Panc1 (cell line): ENCODE results near the gene SLC7A4. TPM values are rescaled to one million over a fixed set of nuclear protein-coding genes. Genes with fewer than 3 reads are reported as not detected.

Source experiments
- ATAC-seq: fragments of 200-7000 bp; cut with Tn5 transposase; 2 replicates; pipeline ENCODE4 v1.9.1; 2020; ENCODE audit warnings: mild to moderate bottlenecking, moderate library complexity
- BruUV-seq: library from RNA; stranded (reverse); fragments of 400-500 nt; replicated peaks from 2 replicates; lab custom pipeline; 2021; lab: Mats Ljungman, UMichigan
- CTCF ChIA-PET: fragments of 300-600 bp; sonication (Branson Sonifier 250); formaldehyde crosslinking; loops from one replicate; lab custom pipeline; 2022; ENCODE audit warnings: antibody characterized with exemption; lab: Charles Lee
- POLR2A ChIA-PET: fragments of 300-600 bp; sonication (Branson Sonifier 250); formaldehyde crosslinking; loops from one replicate; lab custom pipeline; 2022; ENCODE audit warnings: antibody characterized with exemption; lab: Charles Lee
- DNase-seq: peaks from one replicate; pipeline ENCODE4 v3.0.0-alpha.2; 2010; ENCODE audit warnings: low read depth, low spot score
- H3K27ac ChIP-seq: 2 replicates; pipeline ENCODE4 v1.5.1; 2011; ENCODE audit warnings: mild to moderate bottlenecking, low read length, inconsistent platforms
- H3K27me3 ChIP-seq: fragments of 200-500 bp; sonication (Bioruptor generic); 2 replicates; pipeline ENCODE4 v1.6.0; 2014; ENCODE audit warnings: low read length, inconsistent platforms; ENCODE audit not compliant: control insufficient read depth, insufficient read depth
- H3K36me3 ChIP-seq: fragments of 200-500 bp; sonication (Bioruptor generic); 2 replicates; pipeline ENCODE4 v1.5.1; 2014; ENCODE audit warnings: inconsistent platforms, mild to moderate bottlenecking, low read length, moderate library complexity; ENCODE audit not compliant: control insufficient read depth, insufficient read depth
- H3K4me1 ChIP-seq: 2 replicates; pipeline ENCODE4 v1.5.1; 2011; ENCODE audit warnings: inconsistent platforms, mild to moderate bottlenecking, low read length, moderate library complexity; ENCODE audit not compliant: control insufficient read depth, insufficient read depth
- H3K4me3 ChIP-seq, 2 experiments: 2 replicates each; pipeline ENCODE4 v1.5.1; 2011 to 2012; ENCODE audit warnings: low read depth in 2 of 2, low read length in 2 of 2, mild to moderate bottlenecking in 2 of 2, inconsistent platforms in 1 of 2, moderate library complexity in 1 of 2
- H3K9me3 ChIP-seq: fragments of 200-500 bp; sonication (Bioruptor generic); 2 replicates; pipeline ENCODE4 v1.5.1; 2014; ENCODE audit warnings: low read depth, mild to moderate bottlenecking, inconsistent platforms, low read length, moderate library complexity; ENCODE audit not compliant: control insufficient read depth, insufficient read depth
- CTCF ChIP-seq: fragments of 450-650 bp; IDR thresholded peaks from 2 replicates; pipeline ENCODE4 v1.5.1; 2017; ENCODE audit warnings: mild to moderate bottlenecking
- POLR2AphosphoS5 ChIP-seq: IDR thresholded peaks from 2 replicates; pipeline ENCODE4 v1.6.1; 2012; ENCODE audit warnings: mild to moderate bottlenecking, low read depth, low read length, moderate library complexity
- REST ChIP-seq, 2 experiments: IDR thresholded peaks; 2 replicates each; pipeline ENCODE4 v1.6.1; 2011 to 2012; ENCODE audit warnings: low read depth in 2 of 2, control low read depth in 1 of 2, low read length in 1 of 2, mild to moderate bottlenecking in 1 of 2, moderate library complexity in 1 of 2; ENCODE audit not compliant: insufficient read depth in 1 of 2
- SIN3A ChIP-seq: IDR thresholded peaks from 2 replicates; pipeline ENCODE4 v1.6.1; 2012; ENCODE audit warnings: low read depth, mild to moderate bottlenecking, low read length, moderate library complexity, borderline replicate concordance; ENCODE audit not compliant: insufficient read depth
- TCF7L2 ChIP-seq: IDR thresholded peaks from 2 replicates; pipeline ENCODE4 v1.6.1; 2011; ENCODE audit warnings: mild to moderate bottlenecking, low read depth, low read length, inconsistent platforms
- in situ Hi-C: cut with HindIII; loops from 2 replicates; pipeline ENCODE4 v1.10.0; 2016; ENCODE audit warnings: low sequenced_read_pairs, low pct_unique_long_range_greater_than_20kb
- intact Hi-C: fragments of 100-400 bp; cut with micrococcal nuclease; formaldehyde crosslinking; loops from one replicate; pipeline ENCODE4 v1.10.0; 2022; ENCODE audit not compliant: unreplicated experiment
- total RNA-seq: library from RNA; stranded (reverse); gene quantifications from one replicate; pipeline ENCODE4 v1.2.1, GENCODE V29; 2021; ENCODE audit not compliant: unreplicated experiment

SLC7A4 gene
- total RNA-seq, 1 experiment from 2014 or later = not detected

- peak; percentile 53; the same call in 1 of the 2 replicates for ATAC-seq
- BruUV-seq = no TSS peak
- no peaks in the 10 kb centered on the region; the same call in 1 of the 2 replicates for H3K36me3 ChIP-seq
- ChIA-PET CTCF (no interaction called here), POLR2A (no interaction called here)
- H3K9me3 ChIP-seq = no peaks in the 10 kb centered on the region
- no peak for DNase-seq
- peak overlapping the region; percentile 68 to 80 for H3K4me3 ChIP-seq
- H3K4me1 ChIP-seq = 0 out of 2 replicates have a peak, but pooled peaks cover 3% of the 10 kb centered on the region
- peak overlapping the region; percentile 87 for H3K27ac ChIP-seq
- TF ChIP-seq POLR2AphosphoS5 = no peak
- no peak for TF ChIP-seq REST (IDR thresholded peaks at IDR 0.05; ENCODE audit: insufficient read depth in 1 of 2, low read depth in 2 of 2, low read length in 1 of 2)
- no peak for TF ChIP-seq SIN3A
- no peak for TF ChIP-seq CTCF
- no peak for TF ChIP-seq TCF7L2
- in situ Hi-C loops (no loop called here), intact Hi-C loops (no loop called here)
- H3K27me3 ChIP-seq = no peaks in the 10 kb centered on the region
These were observed 49.8 kb downstream of the SLC7A4 start for GRCh38 chr22:20982563-20982882.

GRCh38 chr22:20981787-20982562 is 50.4 kb downstream of the SLC7A4 start, which contains the start of gene LZTR1:
Gene LZTR1 (plus strand): TSS chr22:20982297. CDS start chr22:20982372, 75 bp downstream.
- ChIA-PET CTCF (interaction anchor here (0.7 kb wide), 1 partner anchor 10 kb away, joined by 4 read pairs; no protein-coding TSS in a partner anchor), POLR2A (no interaction called here)
- Histone ChIP-seq H3K9me3 (no peaks in the 10 kb centered on the region), H3K27ac (peak within 1 kb of the TSS; percentile 87), H3K4me1 (0 out of 2 replicates have a peak, but pooled peaks cover 3% of the 10 kb centered on the region), H3K27me3 (no peaks in the 10 kb centered on the region), H3K36me3 (no peaks in the 10 kb centered on the region; the same call in 1 of the 2 replicates), H3K4me3 (peak within 1 kb of the TSS; percentile 68 to 80)
- no peak for DNase-seq
- ATAC-seq = peak; percentile 97
- intact Hi-C loops = no loop called here
- no TSS peak for BruUV-seq
- in situ Hi-C loops = no loop called here
- TF ChIP-seq SIN3A = peak; percentile 84; the same call in 1 of the 2 replicates
- no peak for TF ChIP-seq TCF7L2
- TF ChIP-seq POLR2AphosphoS5 = peak; percentile 91
